ENCODE results near the gene MDGA2.
"Not testable (repeated sequence)": the region's sequence is repeated elsewhere in the genome, so short reads cannot be mapped to it uniquely, and the experiment has no call there.

Gene MDGA2

GRCh38 chr14:46951103-46951502 is 724.3 kb downstream of the MDGA2 start:
- DNase-seq: no peak
- intact Hi-C loops (cut with DNase I; ENCODE audit: low total_unique reads): no loop called here
- H3K4me3 ChIP-seq: no peak overlapping the region
- H3K27me3 ChIP-seq: no peaks in the 10 kb centered on the region
- no peaks in the 10 kb centered on the region for H3K4me1 ChIP-seq
- H3K27ac ChIP-seq: no peak overlapping the region
- no peak for TF ChIP-seq CTCF (IDR thresholded peaks at IDR 0.05)
- H3K36me3 ChIP-seq: no peaks in the 10 kb centered on the region
- no peaks in the 10 kb centered on the region for H3K9me3 ChIP-seq

GRCh38 chr14:46940611-46941010 is 734.8 kb downstream of the MDGA2 start:
- DNase-seq: no peak
- H3K9me3 ChIP-seq: no peaks in the 10 kb centered on the region
- TF ChIP-seq CTCF (IDR thresholded peaks at IDR 0.05): no peak
- H3K36me3 ChIP-seq: no peaks in the 10 kb centered on the region
- no peak overlapping the region for H3K4me3 ChIP-seq
- no peaks in the 10 kb centered on the region for H3K27me3 ChIP-seq
- intact Hi-C loops (cut with DNase I; ENCODE audit: low total_unique reads): no loop called here
- H3K27ac ChIP-seq: no peak overlapping the region
- no peaks in the 10 kb centered on the region for H3K4me1 ChIP-seq

GRCh38 chr14:46920542-46920941 is 754.9 kb downstream of the MDGA2 start:
- no peak overlapping the region for H3K27ac ChIP-seq
- no peaks in the 10 kb centered on the region for H3K4me1 ChIP-seq
- TF ChIP-seq CTCF (IDR thresholded peaks at IDR 0.05): no peak
- no peaks in the 10 kb centered on the region for H3K36me3 ChIP-seq
- DNase-seq: no peak
- no peaks in the 10 kb centered on the region for H3K27me3 ChIP-seq
- intact Hi-C loops (cut with DNase I; ENCODE audit: low total_unique reads): no loop called here
- no peaks in the 10 kb centered on the region for H3K9me3 ChIP-seq
- no peak overlapping the region for H3K4me3 ChIP-seq

GRCh38 chr14:46915539-46915938 is 759.9 kb downstream of the MDGA2 start:
- H3K9me3 ChIP-seq; intact Hi-C loops (cut with DNase I; ENCODE audit: low total_unique reads); DNase-seq; H3K4me3 ChIP-seq; H3K36me3 ChIP-seq; H3K27me3 ChIP-seq; H3K4me1 ChIP-seq; H3K27ac ChIP-seq: not testable (repeated sequence)

GRCh38 chr14:46902837-46903236 is 772.6 kb downstream of the MDGA2 start:
- no peak for TF ChIP-seq CTCF (IDR thresholded peaks at IDR 0.05)
- no peak overlapping the region for H3K4me3 ChIP-seq
- no peaks in the 10 kb centered on the region for H3K36me3 ChIP-seq
- H3K4me1 ChIP-seq: no peaks in the 10 kb centered on the region
- intact Hi-C loops (cut with DNase I; ENCODE audit: low total_unique reads): no loop called here
- H3K27ac ChIP-seq: no peak overlapping the region
- H3K9me3 ChIP-seq: no peaks in the 10 kb centered on the region
- no peaks in the 10 kb centered on the region for H3K27me3 ChIP-seq
- no peak for DNase-seq

- intact Hi-C loops (cut with DNase I; ENCODE audit: low total_unique reads): no loop called here
- TF ChIP-seq CTCF (IDR thresholded peaks at IDR 0.05): no peak
- Histone ChIP-seq H3K36me3 (no peaks in the 10 kb centered on the region), H3K27ac (no peak overlapping the region), H3K4me1 (no peaks in the 10 kb centered on the region), H3K4me3 (no peak overlapping the region), H3K9me3 (no peaks in the 10 kb centered on the region), H3K27me3 (no peaks in the 10 kb centered on the region)
- no peak for DNase-seq
These were observed 780.9 kb downstream of the MDGA2 start for GRCh38 chr14:46894476-46894875.

Data from tibial artery (tissue), 4 donors.